Heart right ventricle (tissue), 16 donors: ENCODE measurements around the gene CALB2. TPM values are rescaled to one million over a fixed set of nuclear protein-coding genes. Genes with fewer than 3 reads are reported as not detected.
"Not testable (repeated sequence)": the region's sequence is repeated elsewhere in the genome, so short reads cannot be mapped to it uniquely, and the experiment has no call there.

Source experiments
- ATAC-seq, 8 donors: fragments of 200-7000 bp; cut with Tn5 transposase; one replicate each; pipeline ENCODE4 v1.9.1; 2020; ENCODE audit warnings: mild to moderate bottlenecking in 8 of 8, moderate library complexity in 8 of 8, moderate number of reproducible peaks in 1 of 8
- DNase-seq, 2 donors: peaks; one replicate each; pipeline ENCODE4 v3.0.0-alpha.2; 2020
- H3K27ac ChIP-seq, 10 donors: fragments of 200-600 bp; sonication (generic) in 2 of 10; one replicate each; pipeline versions ENCODE4 v1.5.0 to v1.8.0; 2020 to 2022; ENCODE audit warnings: mild to moderate bottlenecking in 3 of 10
- H3K27me3 ChIP-seq, 7 donors: fragments of 200-600 bp; one replicate each; pipeline ENCODE4 v1.8.0; 2021 to 2022; ENCODE audit warnings: mild to moderate bottlenecking in 2 of 7
- H3K36me3 ChIP-seq, 9 donors: fragments of 200-600 bp; sonication (generic) in 1 of 9; one replicate each; pipeline versions ENCODE4 v1.5.0 to v1.8.0; 2020 to 2022; ENCODE audit warnings: mild to moderate bottlenecking in 2 of 9
- H3K4me1 ChIP-seq, 9 donors: fragments of 200-600 bp; sonication (generic) in 1 of 9; one replicate each; pipeline versions ENCODE4 v1.5.0 to v1.8.0; 2020 to 2022; ENCODE audit warnings: mild to moderate bottlenecking in 4 of 9
- H3K4me3 ChIP-seq, 10 donors: fragments of 200-600 bp; sonication (generic) in 2 of 10; one replicate each; pipeline versions ENCODE4 v1.5.0 to v1.8.0; 2020 to 2022; ENCODE audit warnings: mild to moderate bottlenecking in 7 of 10, moderate library complexity in 2 of 10
- H3K9me3 ChIP-seq, 11 donors: fragments of 200-600 bp in 10 of 11; sonication (generic) in 2 of 11; one replicate each; pipeline versions ENCODE4 v1.5.0 to v1.8.0; 2013 to 2022; ENCODE audit warnings: mild to moderate bottlenecking in 2 of 11, control low read depth in 1 of 11, moderate library complexity in 1 of 11
- CTCF ChIP-seq, 9 donors: fragments of 200-600 bp; sonication (generic) in 2 of 9; IDR thresholded peaks; one replicate each; pipeline versions ENCODE4 v1.5.0 to v1.8.0; 2021 to 2022; ENCODE audit warnings: antibody characterized with exemption in 9 of 9, mild to moderate bottlenecking in 5 of 9, moderate library complexity in 1 of 9
- WGBS, 2 donors: extraction: QIAGEN DNeasy Blood & Tissue Kit; methylation state at CpG; one replicate each; pipeline ENCODE4 v1.1.7; 2013; ENCODE audit warnings: inconsistent platforms in 1 of 2; 5-methylcytosine and 5-hydroxymethylcytosine counted together
- intact Hi-C, 10 donors: fragments of 100-400 bp; cut with DNase I; formaldehyde crosslinking; loops; one replicate each; pipeline versions ENCODE4 v1.11.1 to v1.14.2; 2022
- long read RNA-seq, 3 donors: library from polyadenylated mRNA; unstranded; transcript quantifications; one replicate each; pipeline ENCODE4 v2.0.0, GENCODE V29; 2020 to 2021
- polyA plus RNA-seq, 2 donors: library from polyadenylated mRNA; stranded (reverse); fragments of 200-250 nt; gene quantifications; one replicate each; pipeline ENCODE4 v1.2.3, GENCODE V29; 2013
- total RNA-seq, 10 donors: library from RNA; stranded (reverse); fragmentation: NEBNext Ultra II Directional in 3 of 10; extraction: Animal tissue kit (Norgen Biotek cat#: 25700) in 3 of 10; gene quantifications; one replicate each; pipeline versions ENCODE4 v1.2.1 to v1.2.4, GENCODE V29; 2021 to 2023
- donor health status: Arrhythmogenic right ventricular cardiomyopathy.
- donor health status: ischemic (EF 13 %, LVEDD 7.1; RV severe dilation, severe dysfunction).
- donor health status: healthy with polysubstance abuse.
- donor health status: DM: no; HTN: yes; CAD: no.
- donor health status: DM: no; HTN: no; CAD: no.
- donor health status: ischemic (EF 25% LVEDD 6.9; RV normal size, moderate dysfunction).
- donor health status: ischemic (EF 25% LVEDD 5.7; RV mildly dilated, moderate dysfunction).
- donor health status: healthy.
- donor health status: DM: yes; HTN: yes; CAD: no.
- donor health status: Ischemic cardiomyopathy.
- donor health status: ischemic (EF 35%, LVEDD 5.7; RV mildly dilated, moderate dysfunction).
- donor health status: nonischemic (EF 11% LVEDD 7.7; RV severe dilation, severe dysfunction).
- donor health status: DM: yes; HTN: yes; CAD: no.
- donor health status: PGD.
- donor health status: ischemic (EF 29% LVEDD 5.4; RV normal size, mild dysfunction).
- donor health status: nonischemic (EF 23%, LVEDD 6.1; RV moderate dilation, normal function).

The CALB2 gene
- 1 to 10 TPM in 5 of 10 donors, under 1 TPM in 2, not detected in 3; 0.16 to 3.7 (median 1.2) TPM for total RNA-seq
- 1 to 10 TPM in 1 of 2 donors, under 1 TPM in 1; 0.66 to 1.3 TPM for polyA plus RNA-seq
- long read RNA-seq, donor 1 = 0 reads
- long read RNA-seq, donor 2 = 0 reads
- long read RNA-seq, donor 3, partial matches to known transcripts = 0 of 1 reads
- long read RNA-seq, donor 3, other reads (novel, unspliced or antisense) = 0 of 1 reads

- 1 to 2% methylated on average over 53 of the region's 53 CpGs for WGBS, 2 donors
- H3K36me3 ChIP-seq = no peaks in the 10 kb centered on the region
- peak; percentile 75 to 93 (median 84) for ATAC-seq
- no peaks in the 10 kb centered on the region for H3K9me3 ChIP-seq
- peaks cover 6 to 67% (median 32%) of the 10 kb centered on the region in 7 donors for H3K27me3 ChIP-seq
- TF ChIP-seq CTCF (IDR thresholded peaks at IDR 0.05) = peak; percentile 83 to 98 (median 95)
- peaks cover 0 to 14% (median 8%) of the 10 kb centered on the region in 9 donors for H3K4me1 ChIP-seq
- DNase-seq = peak; percentile 35 to 70
- peak within 1 kb of the TSS in 8 of 10 donors; percentile 10 to 35 (median 28) for H3K4me3 ChIP-seq
- intact Hi-C loops = no loop called here
- no peak within 1 kb of the TSS for H3K27ac ChIP-seq
These were observed at the start of gene CALB2 for GRCh38 chr16:71358464-71358998. Gene CALB2 (plus strand): TSS chr16:71358723. CDS start chr16:71358793, 70 bp downstream.

GRCh38 chr16:71311553-71312158 lies 46.9 kb upstream of the CALB2 start:
- intact Hi-C loops = loop anchor here in 4 of 10 donors (2.0 to 10.0 kb wide), 4 partner anchors 21 to 97 kb away; partner anchors contain the start of gene HYDIN (in 1 of the 4)

GRCh38 chr16:71313591-71313990 lies 44.9 kb upstream of the CALB2 start:
- intact Hi-C loops = loop anchor here in 3 of 10 donors (10.0 kb wide), 3 partner anchors 79 to 99 kb away; partner anchors contain the start of gene HYDIN (in 1 of the 3)
- DNase-seq, H3K36me3 ChIP-seq, H3K9me3 ChIP-seq, H3K27ac ChIP-seq, H3K4me1 ChIP-seq, ATAC-seq, H3K4me3 ChIP-seq: not testable (repeated sequence)
- H3K27me3 ChIP-seq = peaks cover 0 to 46% (median 19%) of the 10 kb centered on the region in 7 donors
- WGBS, 2 donors = 41 to 70% methylated on average over 3 of the region's 3 CpGs

More at GRCh38 chr16:71311553-71312158, 46.9 kb upstream of the CALB2 start:
- Histone ChIP-seq H3K36me3 (no peaks in the 10 kb centered on the region), H3K27me3 (peaks cover 0 to 46% (median 19%) of the 10 kb centered on the region in 7 donors), H3K4me1 (no peaks in the 10 kb centered on the region), H3K9me3 (no peaks in the 10 kb centered on the region), H3K4me3 (no peak overlapping the region), H3K27ac (no peak overlapping the region)
- ATAC-seq (no peak), DNase-seq (no peak)
- TF ChIP-seq CTCF (IDR thresholded peaks at IDR 0.05) = peak; percentile 41 to 79 (median 69)
- WGBS, 2 donors = 20 to 24% methylated on average over 7 of the region's 7 CpGs

GRCh38 chr16:71315269-71315668 lies 43.3 kb upstream of the CALB2 start:
- no peak overlapping the region for H3K27ac ChIP-seq
- no peaks in the 10 kb centered on the region for H3K9me3 ChIP-seq
- intact Hi-C loops = loop anchor here in 3 of 10 donors (10.0 kb wide), 3 partner anchors 80 to 100 kb away; partner anchors contain the start of gene HYDIN (in 1 of the 3)
- DNase-seq (no peak), ATAC-seq (no peak)
- no peak for TF ChIP-seq CTCF (IDR thresholded peaks at IDR 0.05)
- no peaks in the 10 kb centered on the region for H3K36me3 ChIP-seq
- WGBS, 2 donors = 14 to 18% methylated on average over 3 of the region's 3 CpGs
- H3K4me1 ChIP-seq = no peaks in the 10 kb centered on the region
- H3K4me3 ChIP-seq = no peak overlapping the region
- H3K27me3 ChIP-seq = peaks cover 0 to 43% (median 19%) of the 10 kb centered on the region in 7 donors
